ENCODE results near the gene NLRP4. TPM values are rescaled to one million over a fixed set of nuclear protein-coding genes. Genes with fewer than 3 reads are reported as not detected.

Gene NLRP4
- total and polyA plus RNA-seq, 2 of the 8 experiments (the other 6 are each of a cell fraction or from before 2014, with no cell fraction given): not detected

- ChIA-PET POLR2A (ENCODE audit: partially characterized antibody) (no interaction called here), CTCF (ENCODE audit: partially characterized antibody) (no interaction called here)
- WGBS, 2 experiments (ENCODE audit: extremely low coverage in 1 of 2, insufficient coverage in 1 of 2, insufficient read length in 1 of 2, insufficient replicate concordance in 2 of 2, low coverage in 1 of 2, low lambda C conversion rate in 2 of 2, missing lambda C conversion rate in 1 of 2): 66% methylated on average over 3 of the region's 3 CpGs; no CpG with 5 or more reads in 1 of the 2 experiments
- Histone ChIP-seq H3K36me3 (ENCODE audit: control insufficient read depth in 2 of 4, insufficient read depth in 4 of 4, low read length in 3 of 4) (no peaks in the 10 kb centered on the region), H3K23ac (ENCODE audit: insufficient read length) (no peak overlapping the region), H2BK5ac (ENCODE audit: low read depth, low read length) (no peak overlapping the region), H3K4me2 (ENCODE audit: insufficient read depth in 1 of 2, low read depth in 2 of 2, low read length in 2 of 2) (no peak overlapping the region), H4K91ac (replicated peaks; ENCODE audit: insufficient read length, low read length) (no peak overlapping the region), H4K8ac (ENCODE audit: extremely low read depth, insufficient read depth, low read length) (no peak overlapping the region), H2BK120ac (replicated peaks; ENCODE audit: low read depth, low read length) (no peak overlapping the region), H2AFZ (ENCODE audit: low read length) (no peak overlapping the region), H3K4me3 (ENCODE audit: extremely low read depth in 1 of 4, insufficient read depth in 2 of 4, low read depth in 3 of 4, low read length in 4 of 4) (no peak overlapping the region), H3K9ac (replicated peaks in 1 of 4; ENCODE audit: extremely low read depth in 1 of 4, low read depth in 3 of 4, low read length in 3 of 4) (no peak overlapping the region), H3K4ac (replicated peaks; ENCODE audit: insufficient read length, low read depth, low read length) (no peak overlapping the region), H2BK12ac (ENCODE audit: low read depth, low read length) (no peak overlapping the region), H2AK5ac (ENCODE audit: low read depth, low read length) (no peak overlapping the region), H3K79me2 (ENCODE audit: control insufficient read depth in 1 of 2, insufficient read depth in 2 of 2, low read length in 2 of 2) (no peaks in the 10 kb centered on the region), H2BK15ac (ENCODE audit: low read length) (no peak overlapping the region), H3K56ac (replicated peaks; ENCODE audit: insufficient read length, low read depth, low read length) (no peak overlapping the region), H4K5ac (ENCODE audit: insufficient read length, low read depth, low read length) (no peak overlapping the region), H4K20me1 (replicated peaks in 1 of 2; ENCODE audit: control insufficient read depth in 1 of 2, insufficient read depth in 2 of 2, low read length in 2 of 2) (no peaks in the 10 kb centered on the region), H3K9me3 (ENCODE audit: insufficient read depth in 2 of 2, low read depth in 1 of 2, low read length in 1 of 2) (peaks cover 48 to 71% of the 10 kb centered on the region in 2 experiments), H3K23me2 (ENCODE audit: low read depth, low read length) (no peaks in the 10 kb centered on the region), H3K18ac (ENCODE audit: extremely low read depth, low read length) (no peak overlapping the region), H3K4me1 (replicated peaks in 1 of 4; ENCODE audit: control insufficient read depth in 3 of 4, insufficient read depth in 4 of 4, low read length in 3 of 4) (no peaks in the 10 kb centered on the region), H2BK20ac (ENCODE audit: low read length) (no peak overlapping the region), H3K27me3 (replicated peaks in 1 of 4; ENCODE audit: control insufficient read depth in 3 of 4, extremely low read depth in 1 of 4, insufficient read depth in 3 of 4, low read length in 3 of 4) (no peaks in the 10 kb centered on the region), H3K27ac (ENCODE audit: low read depth, low read length) (no peak overlapping the region), H3K79me1 (ENCODE audit: low read depth, low read length) (no peaks in the 10 kb centered on the region), H3K14ac (ENCODE audit: insufficient read length) (no peak overlapping the region)
- no peak for TF ChIP-seq POU5F1 (IDR thresholded peaks at IDR 0.05; ENCODE audit: low read depth, low read length)
- TF ChIP-seq PHF8 (conservative IDR thresholded peaks at IDR 0.05; ENCODE audit: low read depth, low read length): no peak
- FAIRE-seq (no peak), DNase-seq (ENCODE audit: low read depth in 1 of 2, low spot score in 2 of 2) (no peak)
Measured at GRCh38 chr19:55838251-55838650, 1.9 kb downstream of the NLRP4 start.

All from H1 (cell line).